ENCODE results near the gene CCDC33.

CCDC33 gene

DNA sequence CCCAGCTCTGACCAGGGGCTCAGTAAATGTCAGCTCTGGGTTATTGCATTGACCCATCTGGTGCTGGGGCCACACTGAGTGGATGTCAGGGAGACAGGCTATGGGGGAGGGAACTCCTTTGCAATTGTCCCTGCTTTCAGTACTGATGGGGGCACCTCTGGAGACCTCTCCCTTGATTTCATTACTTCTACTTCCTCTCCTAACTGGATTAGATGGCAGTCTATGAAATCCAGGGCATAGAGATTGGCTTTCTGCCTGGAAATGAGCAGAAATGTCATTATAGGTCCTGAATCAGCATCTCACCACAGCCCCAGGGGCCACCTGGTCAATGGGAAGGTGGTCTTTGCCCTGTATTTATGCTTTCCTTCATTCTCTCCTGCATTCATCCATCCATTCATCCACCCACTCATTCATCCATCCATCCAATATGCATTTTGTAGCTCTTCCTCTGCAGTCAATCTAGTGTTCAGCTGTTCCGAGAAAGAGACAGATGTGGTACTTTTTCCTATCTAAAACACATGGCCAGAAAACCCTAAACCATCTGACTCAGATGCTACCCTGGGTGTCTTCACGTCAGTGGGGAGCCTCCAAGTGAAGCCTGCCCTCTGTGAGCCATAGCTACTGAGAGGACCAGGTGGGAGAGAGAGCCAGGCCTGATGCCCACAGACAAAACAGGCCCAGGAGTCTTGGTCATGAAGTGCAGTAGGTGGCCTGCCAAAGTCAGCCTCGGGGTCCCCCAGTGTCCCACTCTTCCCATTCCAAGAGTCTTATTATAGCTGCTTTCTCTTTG, 57.1 kb downstream of the CCDC33 start (continued):
- no peak for TF ChIP-seq ZNF311 (tag by site-specific recombination; IDR thresholded peaks at IDR 0.05; ENCODE audit: borderline replicate concordance)
- TF ChIP-seq, protein P1, sequence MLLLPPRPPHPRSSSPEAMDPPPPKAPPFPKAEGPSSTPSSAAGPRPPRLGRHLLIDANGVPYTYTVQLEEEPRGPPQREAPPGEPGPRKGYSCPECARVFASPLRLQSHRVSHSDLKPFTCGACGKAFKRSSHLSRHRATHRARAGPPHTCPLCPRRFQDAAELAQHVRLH (tag by site-specific recombination; IDR thresholded peaks at IDR 0.05) = no peak
- no peak for TF ChIP-seq ZNF221 (tag by site-specific recombination; IDR thresholded peaks at IDR 0.05; ENCODE audit: borderline replicate concordance)
- no peak for TF ChIP-seq ZNF621 (tag by site-specific recombination; IDR thresholded peaks at IDR 0.05)

DNA sequence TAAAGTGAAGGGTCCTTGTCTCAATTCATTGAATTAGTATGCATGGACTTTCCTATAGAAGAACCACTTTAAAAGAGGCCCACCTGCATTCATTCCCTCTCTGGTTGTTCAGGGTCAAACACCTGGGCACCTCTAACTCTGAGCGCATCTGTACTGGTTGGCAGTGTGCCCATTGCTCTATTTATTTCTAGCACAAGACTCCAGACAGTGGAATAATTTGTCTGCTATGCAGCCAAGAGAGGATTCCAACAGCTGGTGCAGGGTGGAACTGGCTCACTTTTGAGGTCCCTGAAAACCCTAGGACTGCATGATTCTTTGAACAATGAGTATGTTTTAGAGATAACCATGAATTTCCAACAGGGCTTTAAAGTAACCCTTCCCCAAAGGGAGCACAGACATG, 57.9 kb downstream of the CCDC33 start:
- Histone ChIP-seq H3K27ac (ENCODE audit: extremely low read depth, low read depth, low read length) (no peak overlapping the region), H3K36me3 (ENCODE audit: control insufficient read depth in 2 of 2, insufficient read depth in 1 of 2, low read length in 2 of 2) (no peaks in the 10 kb centered on the region), H3K9me3 (ENCODE audit: control insufficient read depth, insufficient read depth, low read depth, low read length) (no peaks in the 10 kb centered on the region), H3K4me3 (ENCODE audit: low read depth, low read length) (no peak overlapping the region), H3K4me1 (ENCODE audit: control insufficient read depth, insufficient read depth, low read length) (no peaks in the 10 kb centered on the region)
- TF ChIP-seq FEZF1 (tag by site-specific recombination; IDR thresholded peaks at IDR 0.05) (no peak), MYNN (tag by site-specific recombination; IDR thresholded peaks at IDR 0.05; ENCODE audit: borderline replicate concordance) (no peak), ZNF433 (tag by site-specific recombination; IDR thresholded peaks at IDR 0.05; ENCODE audit: low read depth) (no peak), ZNF266 (tag by site-specific recombination; IDR thresholded peaks at IDR 0.05; ENCODE audit: low read depth) (no peak), ZNF404 (tag by site-specific recombination; IDR thresholded peaks at IDR 0.05) (no peak), ZNF274 (IDR thresholded peaks at IDR 0.05; ENCODE audit: low read length) (no peak), ZNF274 (tag by site-specific recombination; IDR thresholded peaks at IDR 0.05; ENCODE audit: borderline replicate concordance) (no peak), ZNF133 (tag by site-specific recombination; IDR thresholded peaks at IDR 0.05) (no peak), ZNF701 (tag by site-specific recombination; IDR thresholded peaks at IDR 0.05) (no peak), ZNF621 (tag by site-specific recombination; IDR thresholded peaks at IDR 0.05) (no peak), ZNF324 (tag by site-specific recombination; IDR thresholded peaks at IDR 0.05) (no peak), ZNF341 (tag by site-specific recombination; IDR thresholded peaks at IDR 0.05; ENCODE audit: low read depth) (no peak), OSR2 (tag by site-specific recombination; IDR thresholded peaks at IDR 0.05) (no peak), ZNF10 (tag by site-specific recombination; IDR thresholded peaks at IDR 0.05) (no peak), SP7 (tag by site-specific recombination; IDR thresholded peaks at IDR 0.05) (no peak), ZNF768 (tag by site-specific recombination; IDR thresholded peaks at IDR 0.05) (no peak)
- TF ChIP-seq, protein P2, sequence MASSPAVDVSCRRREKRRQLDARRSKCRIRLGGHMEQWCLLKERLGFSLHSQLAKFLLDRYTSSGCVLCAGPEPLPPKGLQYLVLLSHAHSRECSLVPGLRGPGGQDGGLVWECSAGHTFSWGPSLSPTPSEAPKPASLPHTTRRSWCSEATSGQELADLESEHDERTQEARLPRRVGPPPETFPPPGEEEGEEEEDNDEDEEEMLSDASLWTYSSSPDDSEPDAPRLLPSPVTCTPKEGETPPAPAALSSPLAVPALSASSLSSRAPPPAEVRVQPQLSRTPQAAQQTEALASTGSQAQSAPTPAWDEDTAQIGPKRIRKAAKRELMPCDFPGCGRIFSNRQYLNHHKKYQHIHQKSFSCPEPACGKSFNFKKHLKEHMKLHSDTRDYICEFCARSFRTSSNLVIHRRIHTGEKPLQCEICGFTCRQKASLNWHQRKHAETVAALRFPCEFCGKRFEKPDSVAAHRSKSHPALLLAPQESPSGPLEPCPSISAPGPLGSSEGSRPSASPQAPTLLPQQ (tag by site-specific recombination; IDR thresholded peaks at IDR 0.05) = no peak
- TF ChIP-seq, protein P3, sequence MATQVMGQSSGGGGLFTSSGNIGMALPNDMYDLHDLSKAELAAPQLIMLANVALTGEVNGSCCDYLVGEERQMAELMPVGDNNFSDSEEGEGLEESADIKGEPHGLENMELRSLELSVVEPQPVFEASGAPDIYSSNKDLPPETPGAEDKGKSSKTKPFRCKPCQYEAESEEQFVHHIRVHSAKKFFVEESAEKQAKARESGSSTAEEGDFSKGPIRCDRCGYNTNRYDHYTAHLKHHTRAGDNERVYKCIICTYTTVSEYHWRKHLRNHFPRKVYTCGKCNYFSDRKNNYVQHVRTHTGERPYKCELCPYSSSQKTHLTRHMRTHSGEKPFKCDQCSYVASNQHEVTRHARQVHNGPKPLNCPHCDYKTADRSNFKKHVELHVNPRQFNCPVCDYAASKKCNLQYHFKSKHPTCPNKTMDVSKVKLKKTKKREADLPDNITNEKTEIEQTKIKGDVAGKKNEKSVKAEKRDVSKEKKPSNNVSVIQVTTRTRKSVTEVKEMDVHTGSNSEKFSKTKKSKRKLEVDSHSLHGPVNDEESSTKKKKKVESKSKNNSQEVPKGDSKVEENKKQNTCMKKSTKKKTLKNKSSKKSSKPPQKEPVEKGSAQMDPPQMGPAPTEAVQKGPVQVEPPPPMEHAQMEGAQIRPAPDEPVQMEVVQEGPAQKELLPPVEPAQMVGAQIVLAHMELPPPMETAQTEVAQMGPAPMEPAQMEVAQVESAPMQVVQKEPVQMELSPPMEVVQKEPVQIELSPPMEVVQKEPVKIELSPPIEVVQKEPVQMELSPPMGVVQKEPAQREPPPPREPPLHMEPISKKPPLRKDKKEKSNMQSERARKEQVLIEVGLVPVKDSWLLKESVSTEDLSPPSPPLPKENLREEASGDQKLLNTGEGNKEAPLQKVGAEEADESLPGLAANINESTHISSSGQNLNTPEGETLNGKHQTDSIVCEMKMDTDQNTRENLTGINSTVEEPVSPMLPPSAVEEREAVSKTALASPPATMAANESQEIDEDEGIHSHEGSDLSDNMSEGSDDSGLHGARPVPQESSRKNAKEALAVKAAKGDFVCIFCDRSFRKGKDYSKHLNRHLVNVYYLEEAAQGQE (tag by site-specific recombination; IDR thresholded peaks at IDR 0.05) = no peak
- TF ChIP-seq, protein P4, sequence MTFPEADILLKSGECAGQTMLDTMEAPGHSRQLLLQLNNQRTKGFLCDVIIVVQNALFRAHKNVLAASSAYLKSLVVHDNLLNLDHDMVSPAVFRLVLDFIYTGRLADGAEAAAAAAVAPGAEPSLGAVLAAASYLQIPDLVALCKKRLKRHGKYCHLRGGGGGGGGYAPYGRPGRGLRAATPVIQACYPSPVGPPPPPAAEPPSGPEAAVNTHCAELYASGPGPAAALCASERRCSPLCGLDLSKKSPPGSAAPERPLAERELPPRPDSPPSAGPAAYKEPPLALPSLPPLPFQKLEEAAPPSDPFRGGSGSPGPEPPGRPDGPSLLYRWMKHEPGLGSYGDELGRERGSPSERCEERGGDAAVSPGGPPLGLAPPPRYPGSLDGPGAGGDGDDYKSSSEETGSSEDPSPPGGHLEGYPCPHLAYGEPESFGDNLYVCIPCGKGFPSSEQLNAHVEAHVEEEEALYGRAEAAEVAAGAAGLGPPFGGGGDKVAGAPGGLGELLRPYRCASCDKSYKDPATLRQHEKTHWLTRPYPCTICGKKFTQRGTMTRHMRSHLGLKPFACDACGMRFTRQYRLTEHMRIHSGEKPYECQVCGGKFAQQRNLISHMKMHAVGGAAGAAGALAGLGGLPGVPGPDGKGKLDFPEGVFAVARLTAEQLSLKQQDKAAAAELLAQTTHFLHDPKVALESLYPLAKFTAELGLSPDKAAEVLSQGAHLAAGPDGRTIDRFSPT (tag by site-specific recombination; IDR thresholded peaks at IDR 0.05) = no peak
- TF ChIP-seq, protein P5, sequence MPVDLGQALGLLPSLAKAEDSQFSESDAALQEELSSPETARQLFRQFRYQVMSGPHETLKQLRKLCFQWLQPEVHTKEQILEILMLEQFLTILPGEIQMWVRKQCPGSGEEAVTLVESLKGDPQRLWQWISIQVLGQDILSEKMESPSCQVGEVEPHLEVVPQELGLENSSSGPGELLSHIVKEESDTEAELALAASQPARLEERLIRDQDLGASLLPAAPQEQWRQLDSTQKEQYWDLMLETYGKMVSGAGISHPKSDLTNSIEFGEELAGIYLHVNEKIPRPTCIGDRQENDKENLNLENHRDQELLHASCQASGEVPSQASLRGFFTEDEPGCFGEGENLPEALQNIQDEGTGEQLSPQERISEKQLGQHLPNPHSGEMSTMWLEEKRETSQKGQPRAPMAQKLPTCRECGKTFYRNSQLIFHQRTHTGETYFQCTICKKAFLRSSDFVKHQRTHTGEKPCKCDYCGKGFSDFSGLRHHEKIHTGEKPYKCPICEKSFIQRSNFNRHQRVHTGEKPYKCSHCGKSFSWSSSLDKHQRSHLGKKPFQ (tag by site-specific recombination; IDR thresholded peaks at IDR 0.05) = no peak
- CTCF ChIA-PET = interaction anchor here (0.6 to 3.7 kb wide), 3 partner anchors 14 to 166 kb away, joined by 3 to 20 read pairs (median 3); no protein-coding TSS in a partner anchor
- POLR2A ChIA-PET = no interaction called here
